Subcutaneous abdominal adipose tissue (tissue), 5 donors: ENCODE measurements around the gene CLCA2.
A peak's percentile ranks its signal among the peaks of the same experiment; 100 is the strongest.

Experiments used
- H3K27ac ChIP-seq: one replicate; pipeline ENCODE4 v1.7.0; 2013; ENCODE audit warnings: low read depth, mild to moderate bottlenecking, inconsistent platforms, low read length, moderate library complexity
- H3K27me3 ChIP-seq, 5 donors: one replicate each; pipeline ENCODE4 v1.7.0; 2013; ENCODE audit warnings: low read length in 5 of 5, inconsistent platforms in 1 of 5; ENCODE audit not compliant: control insufficient read depth in 5 of 5, insufficient read depth in 4 of 5
- H3K36me3 ChIP-seq, 5 donors: one replicate each; pipeline ENCODE4 v1.7.0; 2013; ENCODE audit warnings: low read length in 5 of 5; ENCODE audit not compliant: control insufficient read depth in 5 of 5, insufficient read depth in 5 of 5
- H3K4me1 ChIP-seq, 5 donors: one replicate each; pipeline ENCODE4 v1.7.0; 2013; ENCODE audit warnings: low read length in 5 of 5, mild to moderate bottlenecking in 3 of 5, moderate library complexity in 1 of 5; ENCODE audit not compliant: control insufficient read depth in 5 of 5, insufficient read depth in 5 of 5
- H3K4me3 ChIP-seq, 5 donors: one replicate each; pipeline ENCODE4 v1.7.0; 2013; ENCODE audit warnings: low read length in 5 of 5, low read depth in 1 of 5
- H3K9ac ChIP-seq, 5 donors: one replicate each; pipeline ENCODE4 v1.7.0; 2013; ENCODE audit warnings: low read length in 5 of 5, mild to moderate bottlenecking in 4 of 5, moderate library complexity in 3 of 5
- H3K9me3 ChIP-seq, 5 donors: one replicate each; pipeline ENCODE4 v1.7.0; 2013; ENCODE audit warnings: low read length in 5 of 5; ENCODE audit not compliant: control insufficient read depth in 5 of 5
- donor health status: healthy.
- donor health status: healthy.
- donor health status: healthy.
- donor health status: healthy.
- donor health status: healthy.

CLCA2 gene

DNA sequence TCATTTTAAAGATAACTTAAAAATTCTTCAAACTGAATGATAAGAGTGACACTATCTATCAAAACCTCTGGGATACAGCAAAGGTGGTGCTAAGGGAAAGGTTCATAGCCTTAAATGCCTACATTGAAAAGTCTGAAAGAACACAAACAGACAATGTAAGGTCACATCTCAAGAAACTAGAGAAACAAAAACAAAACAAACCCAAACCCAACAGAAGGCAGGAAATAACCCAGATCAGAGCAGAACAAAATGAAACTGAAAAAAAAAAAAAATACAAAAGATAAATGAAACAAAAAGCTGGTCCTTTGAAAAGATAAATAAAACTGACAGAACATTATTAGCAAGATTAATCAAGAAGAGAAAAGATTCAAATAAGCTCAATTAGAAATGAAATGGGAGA lies 34.7 kb upstream of the CLCA2 start:
- Histone ChIP-seq H3K27ac (no peak overlapping the region), H3K27me3 (no peaks in the 10 kb centered on the region), H3K4me3 (no peak overlapping the region), H3K4me1 (peaks cover 0 to 17% (median 3%) of the 10 kb centered on the region in 5 donors), H3K9ac (peak overlapping the region in 1 of 5 donors; percentile 24), H3K36me3 (no peaks in the 10 kb centered on the region), H3K9me3 (no peaks in the 10 kb centered on the region)

DNA sequence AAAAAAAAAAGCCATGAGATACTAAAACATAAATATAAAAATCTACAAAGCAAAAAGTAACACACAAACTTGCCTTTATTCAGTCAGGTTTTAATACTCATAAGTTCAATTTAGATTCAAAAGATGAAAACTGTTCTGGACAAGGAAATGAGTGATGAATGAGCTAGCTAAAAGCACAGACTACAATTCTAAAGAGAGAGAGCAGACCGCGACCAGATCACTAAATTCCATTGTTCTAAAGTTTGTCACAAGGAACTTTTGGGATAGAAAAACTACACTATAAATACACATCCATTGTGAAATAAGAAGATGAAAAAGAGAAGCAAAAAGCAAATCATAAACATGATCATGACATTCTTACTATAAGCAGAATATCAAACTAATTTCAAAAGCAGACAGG lies 29.6 kb upstream of the CLCA2 start:
- Histone ChIP-seq H3K9me3 (no peaks in the 10 kb centered on the region), H3K4me1 (peaks cover 0 to 30% (median 18%) of the 10 kb centered on the region in 5 donors), H3K36me3 (no peaks in the 10 kb centered on the region), H3K27me3 (no peaks in the 10 kb centered on the region), H3K4me3 (peak overlapping the region in 1 of 5 donors; percentile 44), H3K27ac (peak overlapping the region; percentile 78), H3K9ac (no peak overlapping the region)

DNA sequence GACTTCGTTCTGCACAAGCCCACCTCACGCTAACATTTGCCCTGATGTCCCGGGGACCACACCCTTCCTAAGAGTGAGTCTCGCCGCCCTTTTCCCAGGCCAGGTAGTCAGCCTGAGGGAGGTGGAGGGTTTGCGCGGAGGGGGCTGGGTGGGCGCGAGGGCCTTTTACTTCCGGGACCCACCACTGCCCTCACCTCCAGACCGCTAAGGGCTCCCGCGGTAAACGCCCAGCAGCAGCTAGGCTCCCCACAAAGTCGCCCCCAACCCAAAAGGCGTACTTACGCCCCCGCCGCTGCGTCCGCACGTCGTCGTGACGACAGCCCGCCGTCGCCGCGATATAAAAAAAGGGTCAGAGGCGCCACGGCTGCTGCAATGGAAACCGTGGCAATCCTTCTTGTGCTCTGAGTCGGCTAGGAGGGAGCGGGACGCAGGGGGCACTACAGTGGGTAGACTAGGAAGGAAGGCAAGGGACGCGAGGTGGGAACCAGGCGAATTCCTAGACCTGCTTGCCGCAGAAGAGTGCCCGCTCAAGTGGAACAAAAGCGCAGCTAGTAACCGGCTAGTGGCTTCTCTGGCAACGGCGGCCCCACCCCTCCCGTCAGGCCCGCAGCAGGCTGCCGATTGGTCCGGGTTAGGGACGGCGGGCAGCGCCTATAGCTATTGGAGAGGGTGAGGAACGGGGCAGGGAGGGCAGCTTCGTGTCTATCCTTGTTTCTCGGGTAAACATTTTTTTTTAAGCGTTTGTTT lies 28.0 kb upstream of the CLCA2 start, which contains the start of gene ODF2L:
ODF2L (minus strand) TSS at position 573 of the 747 bp plus-strand sequence. CDS start 9,296 bp downstream, outside the sequence.
- Histone ChIP-seq H3K27ac (peak within 1 kb of the TSS; percentile 78), H3K9ac (peak within 1 kb of the TSS; percentile 71 to 94 (median 79)), H3K4me3 (peak within 1 kb of the TSS; percentile 96 to 99 (median 99)), H3K27me3 (no peaks in the 10 kb centered on the region), H3K9me3 (no peaks in the 10 kb centered on the region), H3K4me1 (peaks cover 0 to 30% (median 18%) of the 10 kb centered on the region in 5 donors), H3K36me3 (no peaks in the 10 kb centered on the region)

DNA sequence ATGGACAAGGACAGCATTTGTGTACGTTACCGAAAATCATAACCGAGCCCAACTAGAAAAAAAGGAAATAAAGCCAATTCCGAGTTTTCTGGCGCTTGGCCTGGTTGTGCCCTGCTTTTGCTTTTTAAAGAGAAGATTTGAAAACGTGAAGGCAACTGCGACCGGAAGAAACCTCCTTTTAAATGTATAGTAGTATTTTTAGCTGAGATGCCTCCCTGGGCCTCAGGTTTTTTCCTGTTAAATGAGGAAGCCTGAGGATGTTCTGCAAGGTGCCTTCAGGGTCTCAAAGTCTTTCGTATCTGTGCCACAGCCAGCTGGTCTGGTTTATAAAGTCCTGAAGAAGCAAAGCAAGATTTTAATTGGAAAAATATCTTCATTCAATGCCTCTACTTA lies 27.5 kb upstream of the CLCA2 start:
- Histone ChIP-seq H3K27ac (peak overlapping the region; percentile 78), H3K4me3 (peak overlapping the region; percentile 96 to 99 (median 99)), H3K9ac (peak overlapping the region; percentile 42 to 94 (median 79)), H3K27me3 (no peaks in the 10 kb centered on the region), H3K36me3 (no peaks in the 10 kb centered on the region), H3K9me3 (no peaks in the 10 kb centered on the region), H3K4me1 (peaks cover 0 to 30% (median 18%) of the 10 kb centered on the region in 5 donors)

DNA sequence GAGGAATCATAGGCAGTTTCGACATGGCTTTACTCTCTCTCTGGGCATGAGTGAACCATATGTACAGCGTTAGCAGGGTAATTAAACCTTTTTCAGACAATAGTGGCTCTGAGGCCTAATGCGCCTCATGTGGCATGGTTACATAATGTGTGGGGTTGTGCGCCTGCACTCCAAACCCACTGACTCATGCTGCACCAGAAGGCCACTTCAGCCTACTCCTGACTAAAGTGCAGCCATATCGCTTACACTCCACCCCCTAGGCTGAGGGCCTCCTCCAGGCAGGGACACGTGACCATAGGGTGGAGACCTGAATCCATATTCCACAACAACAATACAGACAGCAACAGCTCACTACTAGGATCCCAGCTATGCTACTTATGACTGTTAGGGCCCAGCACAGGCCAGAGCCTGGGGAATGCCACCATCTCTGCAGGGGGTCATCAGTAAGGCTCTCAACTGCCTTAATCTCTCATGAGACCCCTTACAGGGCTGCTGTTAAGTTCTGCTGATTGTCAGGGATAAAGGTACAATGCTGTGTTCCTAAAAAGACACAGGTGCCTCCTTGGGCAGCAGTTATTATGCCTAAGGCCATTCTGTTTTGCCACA lies 14.5 kb upstream of the CLCA2 start:
- Histone ChIP-seq H3K9me3 (no peaks in the 10 kb centered on the region), H3K4me3 (no peak overlapping the region), H3K9ac (no peak overlapping the region), H3K27ac (no peak overlapping the region), H3K36me3 (no peaks in the 10 kb centered on the region), H3K4me1 (no peaks in the 10 kb centered on the region), H3K27me3 (no peaks in the 10 kb centered on the region)

DNA sequence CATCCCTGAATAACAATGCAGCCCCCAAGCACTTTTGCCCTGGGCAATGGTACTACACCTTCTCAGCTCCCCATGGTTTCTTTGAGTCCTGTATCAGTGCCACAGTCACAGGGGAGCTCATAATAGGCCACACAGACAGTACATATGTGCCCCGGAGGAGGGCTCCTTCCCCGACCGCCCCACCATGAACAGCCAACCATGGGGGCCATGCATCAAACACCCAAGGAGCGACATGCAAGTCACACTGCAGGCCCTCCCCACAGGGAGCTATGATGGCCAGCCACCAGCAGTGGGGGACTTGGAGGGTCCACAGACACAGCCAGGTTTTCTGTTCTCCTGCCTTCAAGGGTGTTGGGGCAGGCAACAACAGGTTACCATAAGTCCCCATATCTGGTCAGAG lies 13.1 kb upstream of the CLCA2 start:
- Histone ChIP-seq H3K27ac (no peak overlapping the region), H3K9ac (no peak overlapping the region), H3K4me1 (no peaks in the 10 kb centered on the region), H3K27me3 (no peaks in the 10 kb centered on the region), H3K36me3 (no peaks in the 10 kb centered on the region), H3K4me3 (no peak overlapping the region), H3K9me3 (no peaks in the 10 kb centered on the region)

DNA sequence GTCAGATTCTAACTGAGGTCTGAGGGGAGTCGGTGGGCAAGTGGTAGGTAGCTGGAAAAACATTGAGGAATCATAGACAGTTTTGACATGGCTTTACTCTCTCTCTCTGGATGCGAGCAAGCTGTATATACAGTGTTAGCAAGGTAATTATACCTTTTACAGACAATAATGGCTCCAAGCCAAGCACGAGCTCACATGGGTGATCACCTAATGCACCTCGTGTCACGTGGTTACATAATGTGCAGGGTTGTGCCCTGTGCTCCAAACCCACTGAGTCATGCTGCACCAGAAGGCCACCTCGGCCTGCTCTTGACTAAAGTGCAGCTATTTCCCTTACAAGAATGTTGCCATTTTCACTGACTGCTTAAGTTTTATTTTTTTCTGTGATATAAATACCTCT lies 7.6 kb upstream of the CLCA2 start:
- no peak overlapping the region for H3K9ac ChIP-seq
- no peak overlapping the region for H3K4me3 ChIP-seq
- no peaks in the 10 kb centered on the region for H3K27me3 ChIP-seq
- no peak overlapping the region for H3K27ac ChIP-seq
- peaks cover 0 to 2% (median 0%) of the 10 kb centered on the region in 5 donors for H3K4me1 ChIP-seq
- H3K9me3 ChIP-seq: no peaks in the 10 kb centered on the region
- H3K36me3 ChIP-seq: no peaks in the 10 kb centered on the region

DNA sequence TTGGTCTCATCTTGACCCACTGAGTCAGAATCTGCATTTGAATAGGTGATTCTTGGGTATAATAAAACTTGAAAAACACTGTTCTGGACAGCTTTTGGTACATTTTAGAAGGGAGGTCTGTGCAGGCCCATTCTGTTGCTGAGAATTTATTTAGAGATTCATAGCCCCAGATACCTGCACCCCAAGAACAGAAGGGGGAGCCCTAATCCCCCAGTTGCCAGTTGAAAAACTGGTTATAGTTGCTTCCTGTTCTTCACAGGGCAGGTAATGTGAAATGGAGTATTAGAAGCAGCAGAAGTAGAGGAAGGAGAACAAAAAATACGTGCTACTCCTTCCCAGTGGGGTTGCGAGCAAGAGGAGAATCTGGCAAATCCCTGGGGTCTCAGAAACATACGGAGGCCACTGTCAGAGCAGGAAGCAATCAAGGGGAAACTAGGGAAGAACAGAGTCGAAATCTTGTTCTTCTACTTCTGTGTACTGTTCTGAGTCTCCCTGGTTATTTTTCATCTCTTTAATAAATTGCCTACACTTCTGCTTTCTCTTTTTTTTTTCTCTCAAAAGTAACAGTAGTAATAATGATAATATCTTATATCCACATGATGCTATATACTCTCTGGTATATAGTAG lies 4.6 kb upstream of the CLCA2 start:
- peaks cover 0 to 20% (median 18%) of the 10 kb centered on the region in 5 donors for H3K4me1 ChIP-seq
- no peaks in the 10 kb centered on the region for H3K27me3 ChIP-seq
- H3K9ac ChIP-seq: peak overlapping the region in 1 of 5 donors; percentile 28
- H3K36me3 ChIP-seq: no peaks in the 10 kb centered on the region
- no peaks in the 10 kb centered on the region for H3K9me3 ChIP-seq
- peak overlapping the region in 1 of 5 donors; percentile 21 for H3K4me3 ChIP-seq
- no peak overlapping the region for H3K27ac ChIP-seq

DNA sequence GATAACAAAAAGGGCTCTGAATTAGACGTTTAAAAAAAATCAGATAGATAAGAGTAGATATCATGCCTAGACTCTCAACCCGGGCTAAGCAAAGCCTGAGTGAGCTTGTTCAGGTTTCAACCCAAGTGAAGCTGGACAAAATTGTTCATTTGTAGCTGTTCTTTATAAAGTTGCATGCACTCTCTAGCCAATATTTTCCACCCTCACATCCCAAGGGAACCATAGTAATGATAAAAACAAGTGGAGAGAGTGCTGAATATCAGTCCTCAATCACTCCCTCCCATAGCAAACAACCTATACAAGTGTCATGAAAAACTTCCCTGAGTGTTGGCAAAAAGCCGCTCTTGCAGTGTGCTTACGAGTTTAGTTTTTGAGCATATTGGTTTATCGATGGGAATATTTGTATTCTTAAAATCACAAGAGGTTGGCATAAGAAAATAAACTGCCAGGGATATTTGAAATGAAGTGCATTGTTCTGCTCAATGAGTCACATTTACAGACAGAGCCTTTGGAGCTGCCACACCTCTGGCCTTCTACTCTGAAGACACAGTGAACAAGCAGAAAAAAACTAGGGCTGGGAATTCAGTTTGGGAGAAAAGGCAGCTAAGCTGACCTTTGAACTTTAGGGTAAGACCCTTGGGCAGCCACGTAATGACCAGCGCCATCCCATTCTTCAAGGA lies 2.2 kb upstream of the CLCA2 start:
- no peak overlapping the region for H3K27ac ChIP-seq

More for the DNA sequence above, 2.2 kb upstream of the CLCA2 start:
- Histone ChIP-seq H3K36me3 (no peaks in the 10 kb centered on the region), H3K4me3 (no peak overlapping the region), H3K4me1 (peaks cover 0 to 21% (median 19%) of the 10 kb centered on the region in 5 donors), H3K27me3 (no peaks in the 10 kb centered on the region), H3K9me3 (no peaks in the 10 kb centered on the region), H3K9ac (no peak overlapping the region)
